Measurements from ENCODE around the gene ATP1A1. TPM values are rescaled to one million over a fixed set of nuclear protein-coding genes. Genes with fewer than 3 reads are reported as not detected.

Gene ATP1A1
- total RNA-seq, 2 experiments from 2014 or later: 251 to 262 TPM

- H3K4me3 ChIP-seq (ENCODE audit: low read length): no peak overlapping the region
- H3K4me1 ChIP-seq (ENCODE audit: insufficient read depth, low read length): no peaks in the 10 kb centered on the region
- DNase-seq (peak in 3 of 14 experiments; percentile 55 to 62 (median 57)), ATAC-seq (ENCODE audit: poor library complexity) (no peak)
- H3K27ac Mint-ChIP-seq: no peak overlapping the region
- ChIA-PET CTCF (interaction anchor here (1.4 to 1.5 kb wide), 2 partner anchors 219 to 222 kb away, joined by 3 to 4 read pairs; no protein-coding TSS in a partner anchor), POLR2A (interaction anchor here (0.5 to 0.7 kb wide), 2 partner anchors 15 to 627 kb away, joined by 3 to 4 read pairs; no protein-coding TSS in a partner anchor)
- peak; percentile 38 for TF ChIP-seq CTCF (IDR thresholded peaks at IDR 0.05)
- H3K27me3 ChIP-seq (ENCODE audit: control insufficient read depth in 1 of 2, insufficient read depth in 2 of 2, low read length in 2 of 2): no peaks in the 10 kb centered on the region
- H3K27ac ChIP-seq (ENCODE audit: low read depth in 1 of 2, low read length in 2 of 2): no peak overlapping the region
- intact Hi-C loops (cut with DNase I, micrococcal nuclease): loop anchor here (2.0 to 5.0 kb wide), 2 partner anchors 124 to 127 kb away; no protein-coding TSS in a partner anchor
- H3K9me3 ChIP-seq (ENCODE audit: control insufficient read depth in 1 of 2, insufficient read depth in 1 of 2, low read length in 2 of 2): peaks cover 0 to 1% of the 10 kb centered on the region in 2 experiments
- H3K27me3 Mint-ChIP-seq: no peaks in the 10 kb centered on the region
- no peaks in the 10 kb centered on the region for H3K36me3 Mint-ChIP-seq (ENCODE audit: low read depth)
- no peaks in the 10 kb centered on the region for H3K9me3 Mint-ChIP-seq
- H3K36me3 ChIP-seq (ENCODE audit: insufficient read depth, low read length): no peaks in the 10 kb centered on the region
- no peak overlapping the region for H3K4me3 Mint-ChIP-seq
- peaks cover 44% of the 10 kb centered on the region for H3K4me1 Mint-ChIP-seq (ENCODE audit: low read depth)
These were observed 12.4 kb upstream of the ATP1A1 start for GRCh38 chr1:116360429-116361173.

- Mint-ChIP-seq H3K4me1 (ENCODE audit: low read depth) (peaks cover 35% of the 10 kb centered on the region), H3K4me3 (no peak overlapping the region), H3K36me3 (ENCODE audit: low read depth) (no peaks in the 10 kb centered on the region), H3K27me3 (no peaks in the 10 kb centered on the region), H3K27ac (no peak overlapping the region), H3K9me3 (no peaks in the 10 kb centered on the region)
- ATAC-seq (ENCODE audit: poor library complexity): no peak
- TF ChIP-seq CTCF (IDR thresholded peaks at IDR 0.05): no peak
- CTCF ChIA-PET: no interaction called here
- Histone ChIP-seq H3K27me3 (ENCODE audit: control insufficient read depth in 1 of 2, insufficient read depth in 2 of 2, low read length in 2 of 2) (no peaks in the 10 kb centered on the region), H3K9me3 (ENCODE audit: control insufficient read depth in 1 of 2, insufficient read depth in 1 of 2, low read length in 2 of 2) (no peaks in the 10 kb centered on the region), H3K27ac (ENCODE audit: low read depth in 1 of 2, low read length in 2 of 2) (no peak overlapping the region), H3K36me3 (ENCODE audit: insufficient read depth, low read length) (no peaks in the 10 kb centered on the region), H3K4me3 (ENCODE audit: low read length) (no peak overlapping the region), H3K4me1 (ENCODE audit: insufficient read depth, low read length) (no peaks in the 10 kb centered on the region)
- DNase-seq: no peak
- intact Hi-C loops (cut with DNase I, micrococcal nuclease): loop anchor here (2.0 to 5.0 kb wide), 2 partner anchors 123 to 126 kb away; no protein-coding TSS in a partner anchor
- POLR2A ChIA-PET: no interaction called here
These were observed 11.4 kb upstream of the ATP1A1 start for GRCh38 chr1:116361648-116362047.

- ATAC-seq (ENCODE audit: poor library complexity): no peak
- Mint-ChIP-seq H3K4me3 (no peak overlapping the region), H3K27me3 (no peaks in the 10 kb centered on the region), H3K4me1 (ENCODE audit: low read depth) (peaks cover 35% of the 10 kb centered on the region), H3K9me3 (no peaks in the 10 kb centered on the region), H3K27ac (no peak overlapping the region), H3K36me3 (ENCODE audit: low read depth) (no peaks in the 10 kb centered on the region)
- Histone ChIP-seq H3K4me1 (ENCODE audit: insufficient read depth, low read length) (no peaks in the 10 kb centered on the region), H3K27ac (ENCODE audit: low read depth in 1 of 2, low read length in 2 of 2) (no peak overlapping the region), H3K9me3 (ENCODE audit: control insufficient read depth in 1 of 2, insufficient read depth in 1 of 2, low read length in 2 of 2) (no peaks in the 10 kb centered on the region), H3K27me3 (ENCODE audit: control insufficient read depth in 1 of 2, insufficient read depth in 2 of 2, low read length in 2 of 2) (no peaks in the 10 kb centered on the region), H3K36me3 (ENCODE audit: insufficient read depth, low read length) (no peaks in the 10 kb centered on the region), H3K4me3 (ENCODE audit: low read length) (no peak overlapping the region)
- no peak for DNase-seq
- ChIA-PET POLR2A (no interaction called here), CTCF (no interaction called here)
- TF ChIP-seq CTCF (IDR thresholded peaks at IDR 0.05): no peak
- intact Hi-C loops (cut with DNase I, micrococcal nuclease): loop anchor here in 1 of 2 experiments (5.0 kb wide), 1 partner anchor 125 kb away; no protein-coding TSS in a partner anchor
These were observed 11.0 kb upstream of the ATP1A1 start for GRCh38 chr1:116362050-116362449.
